Brain microvascular endothelial cell (primary cell): ENCODE data around the gene DGKG.

Experiments used
- DNase-seq: peaks from one replicate; pipeline ENCODE4 v3.0.0-alpha.2; 2020
- H3K27ac ChIP-seq: fragments of 250-450 bp; sonication (Bioruptor Pico); 2 replicates; pipeline ENCODE4 v1.5.1; 2020; ENCODE audit warnings: mild to moderate bottlenecking, moderate library complexity
- H3K27me3 ChIP-seq: fragments of 250-450 bp; sonication (Bioruptor Pico); replicated peaks from 2 replicates; pipeline ENCODE4 v1.5.1; 2020; ENCODE audit warnings: mild to moderate bottlenecking
- H3K36me3 ChIP-seq: fragments of 250-450 bp; sonication (Bioruptor Pico); replicated peaks from 2 replicates; pipeline ENCODE4 v1.5.1; 2020; ENCODE audit warnings: mild to moderate bottlenecking
- H3K4me3 ChIP-seq: 2 replicates; pipeline ENCODE4 v1.5.1; 2011; ENCODE audit warnings: low read depth, mild to moderate bottlenecking, control low read depth, low read length, moderate library complexity
- in situ Hi-C: cut with HindIII; loops from 2 replicates; pipeline ENCODE4 v1.10.0; 2017; ENCODE audit warnings: low sequenced_read_pairs, low pct_ligation_motif_present
- TF ChIP-seq, protein P1 (sequence below): IDR thresholded peaks from 2 replicates; pipeline ENCODE4 v1.5.1; 2011; ENCODE audit warnings: low read depth, mild to moderate bottlenecking, moderate library complexity, low read length, control low read depth, inconsistent platforms; ENCODE audit errors: missing control alignments

DGKG gene

GRCh38 chr3:186209810-186210752, 152.0 kb downstream of the DGKG start:
- Histone ChIP-seq H3K27me3 (no peaks in the 10 kb centered on the region), H3K36me3 (no peaks in the 10 kb centered on the region), H3K4me3 (peak overlapping the region; percentile 24), H3K27ac (no peak overlapping the region)
- TF ChIP-seq, protein P1, sequence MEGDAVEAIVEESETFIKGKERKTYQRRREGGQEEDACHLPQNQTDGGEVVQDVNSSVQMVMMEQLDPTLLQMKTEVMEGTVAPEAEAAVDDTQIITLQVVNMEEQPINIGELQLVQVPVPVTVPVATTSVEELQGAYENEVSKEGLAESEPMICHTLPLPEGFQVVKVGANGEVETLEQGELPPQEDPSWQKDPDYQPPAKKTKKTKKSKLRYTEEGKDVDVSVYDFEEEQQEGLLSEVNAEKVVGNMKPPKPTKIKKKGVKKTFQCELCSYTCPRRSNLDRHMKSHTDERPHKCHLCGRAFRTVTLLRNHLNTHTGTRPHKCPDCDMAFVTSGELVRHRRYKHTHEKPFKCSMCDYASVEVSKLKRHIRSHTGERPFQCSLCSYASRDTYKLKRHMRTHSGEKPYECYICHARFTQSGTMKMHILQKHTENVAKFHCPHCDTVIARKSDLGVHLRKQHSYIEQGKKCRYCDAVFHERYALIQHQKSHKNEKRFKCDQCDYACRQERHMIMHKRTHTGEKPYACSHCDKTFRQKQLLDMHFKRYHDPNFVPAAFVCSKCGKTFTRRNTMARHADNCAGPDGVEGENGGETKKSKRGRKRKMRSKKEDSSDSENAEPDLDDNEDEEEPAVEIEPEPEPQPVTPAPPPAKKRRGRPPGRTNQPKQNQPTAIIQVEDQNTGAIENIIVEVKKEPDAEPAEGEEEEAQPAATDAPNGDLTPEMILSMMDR, result no peak
- in situ Hi-C loops, result no loop called here
- no peak for DNase-seq

- H3K27me3 ChIP-seq, result no peaks in the 10 kb centered on the region
- H3K36me3 ChIP-seq, result no peaks in the 10 kb centered on the region
- in situ Hi-C loops, result no loop called here
- DNase-seq, result no peak
- H3K4me3 ChIP-seq, result no peak overlapping the region
- TF ChIP-seq, protein P1, result no peak
- no peak overlapping the region for H3K27ac ChIP-seq
These were observed 153.6 kb downstream of the DGKG start for GRCh38 chr3:186208296-186208989.

DNA sequence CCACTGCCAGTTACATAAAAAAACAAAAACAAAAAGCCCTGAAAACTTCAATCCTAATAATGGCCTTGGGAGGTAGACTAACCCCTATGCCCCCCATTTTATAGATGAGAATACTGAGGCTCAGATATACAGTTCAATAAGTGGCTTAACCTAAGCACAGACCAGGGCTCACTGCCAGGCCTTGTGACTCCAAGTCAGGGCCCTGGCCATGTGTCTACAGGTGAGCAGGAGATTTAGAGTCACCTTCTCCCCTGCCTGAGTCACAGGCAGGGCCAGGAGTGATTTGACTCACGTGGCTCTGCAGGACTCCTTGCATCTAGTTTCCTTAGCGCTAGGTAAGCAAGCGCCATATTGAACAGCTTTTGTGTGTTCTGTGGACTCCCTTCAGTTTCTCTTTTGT, 154.5 kb downstream of the DGKG start:
- H3K4me3 ChIP-seq, result no peak overlapping the region
- TF ChIP-seq, protein P1, result no peak
- DNase-seq, result no peak
- no peaks in the 10 kb centered on the region for H3K36me3 ChIP-seq
- no peak overlapping the region for H3K27ac ChIP-seq
- in situ Hi-C loops, result no loop called here
- no peaks in the 10 kb centered on the region for H3K27me3 ChIP-seq

DNA sequence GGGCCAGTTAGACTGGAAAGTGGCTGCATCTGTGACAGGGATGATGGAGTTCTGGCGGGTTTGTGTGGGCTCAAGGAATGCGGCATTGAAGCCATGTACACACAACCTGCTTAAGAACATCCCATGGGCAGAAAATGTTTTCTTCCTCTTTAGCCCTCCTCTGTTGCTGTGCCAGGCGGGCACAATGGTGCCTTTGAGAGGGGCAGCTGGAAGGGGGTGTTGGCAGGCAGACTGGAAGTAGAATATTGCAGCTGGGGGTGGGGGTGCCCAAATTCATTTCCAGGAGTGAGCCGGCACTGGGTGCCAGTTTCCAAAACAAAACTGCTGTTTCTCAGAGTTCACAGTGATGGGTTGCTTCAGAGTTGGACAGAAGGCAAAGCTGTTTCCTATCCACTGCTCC, 161.3 kb downstream of the DGKG start:
- Histone ChIP-seq H3K4me3 (no peak overlapping the region), H3K27me3 (peaks cover 4% of the 10 kb centered on the region), H3K36me3 (no peaks in the 10 kb centered on the region), H3K27ac (no peak overlapping the region)
- TF ChIP-seq, protein P1, result no peak
- in situ Hi-C loops, result no loop called here
- no peak for DNase-seq

- no peak for DNase-seq
- TF ChIP-seq, protein P1, result no peak
- peaks cover 14% of the 10 kb centered on the region for H3K27me3 ChIP-seq
- no peak overlapping the region for H3K27ac ChIP-seq
- H3K4me3 ChIP-seq, result no peak overlapping the region
- in situ Hi-C loops, result no loop called here
- H3K36me3 ChIP-seq, result no peaks in the 10 kb centered on the region
These were observed 163.6 kb downstream of the DGKG start for GRCh38 chr3:186198442-186198841.
